HCEC 1CT (cell line): ENCODE data around the gene RELT.

Experiments used
- DNase-seq: peaks from one replicate; pipeline ENCODE4 v3.0.0-alpha.2; 2017

Gene RELT

GRCh38 chr11:73392108-73393010 is 16.2 kb downstream of the RELT start:
- DNase-seq = no peak

GRCh38 chr11:73393011-73393380 is 16.8 kb downstream of the RELT start:
- no peak for DNase-seq

DNA sequence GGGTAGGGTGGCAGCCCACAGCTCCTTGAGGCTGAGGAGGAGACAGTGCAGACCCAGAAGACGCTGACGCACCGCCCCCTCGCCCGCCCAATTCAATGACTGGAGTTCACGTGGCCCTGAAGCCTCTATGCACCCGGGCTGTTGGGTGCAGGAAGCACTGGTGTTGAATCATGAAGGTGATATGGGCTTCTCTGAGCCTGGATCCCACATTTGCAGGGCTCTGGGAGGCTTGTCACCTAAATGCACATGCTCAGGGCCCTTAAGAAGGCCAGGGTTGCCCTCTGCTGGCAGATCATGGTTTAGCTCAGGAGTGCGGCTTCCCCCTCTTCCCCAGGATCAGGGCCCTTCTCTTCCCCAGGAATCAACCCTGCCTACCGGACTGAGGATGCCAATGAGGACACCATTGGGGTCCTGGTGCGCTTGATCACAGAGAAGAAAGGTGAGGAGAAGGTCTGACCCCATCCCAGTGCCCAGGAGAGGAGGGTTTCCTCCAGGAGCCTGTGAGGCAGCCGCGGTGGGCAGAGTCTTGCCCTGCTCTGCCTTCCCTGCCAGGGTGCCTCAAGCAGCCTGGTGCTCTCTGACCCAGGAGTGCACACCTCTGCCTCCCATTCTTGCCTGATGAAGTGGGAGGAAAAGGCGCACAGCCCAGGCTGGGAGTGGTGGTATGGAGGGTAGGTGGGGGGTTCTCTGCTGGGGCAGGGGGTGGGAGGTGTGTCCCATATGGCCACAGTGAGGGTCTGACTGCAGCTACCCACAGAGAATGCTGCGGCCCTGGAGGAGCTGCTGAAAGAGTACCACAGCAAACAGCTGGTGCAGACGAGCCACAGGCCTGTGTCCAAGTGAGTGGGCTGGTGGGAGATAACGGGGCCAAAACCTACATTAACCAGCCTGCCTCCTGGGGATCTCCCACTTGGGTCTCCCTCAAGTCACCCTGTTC is 17.5 kb downstream of the RELT start:
- DNase-seq = peak; percentile 66

DNA sequence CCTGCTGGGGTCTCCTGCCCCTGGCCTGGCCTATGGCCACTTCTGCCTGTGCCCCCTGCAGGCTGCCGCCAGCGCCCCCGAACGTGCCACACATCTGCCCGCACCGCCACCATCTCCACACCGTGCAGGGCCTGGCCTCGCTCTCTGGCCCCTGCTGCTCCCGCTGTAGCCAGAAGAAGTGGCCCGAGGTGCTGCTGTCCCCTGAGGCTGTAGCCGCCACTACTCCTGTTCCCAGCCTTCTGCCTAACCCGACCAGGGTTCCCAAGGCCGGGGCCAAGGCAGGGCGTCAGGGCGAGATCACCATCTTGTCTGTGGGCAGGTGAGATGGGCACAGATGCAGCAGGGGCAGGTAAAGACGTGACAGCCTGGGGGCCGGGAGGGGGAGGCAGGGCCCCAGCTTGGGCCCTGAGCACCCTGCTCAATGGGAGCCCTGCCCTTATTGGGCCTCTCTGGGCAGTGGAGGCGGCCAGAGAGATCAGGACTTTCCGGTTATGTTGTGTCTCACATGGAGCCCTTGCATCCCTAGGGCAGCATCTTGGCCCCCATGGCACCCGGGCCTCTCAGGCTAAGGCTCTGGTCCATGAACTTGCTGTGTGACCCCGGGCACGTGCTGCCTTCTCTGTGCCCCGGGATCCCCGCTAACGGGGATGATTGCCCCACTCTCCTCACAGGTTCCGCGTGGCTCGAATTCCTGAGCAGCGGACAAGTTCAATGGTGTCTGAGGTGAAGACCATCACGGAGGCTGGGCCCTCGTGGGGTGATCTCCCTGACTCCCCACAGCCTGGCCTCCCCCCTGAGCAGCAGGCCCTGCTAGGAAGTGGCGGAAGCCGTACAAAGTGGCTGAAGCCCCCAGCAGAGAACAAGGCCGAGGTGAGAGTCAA is 18.5 kb downstream of the RELT start:
- DNase-seq = no peak

- DNase-seq = no peak
These were observed 19.4 kb downstream of the RELT start for GRCh38 chr11:73395297-73396208.

DNA sequence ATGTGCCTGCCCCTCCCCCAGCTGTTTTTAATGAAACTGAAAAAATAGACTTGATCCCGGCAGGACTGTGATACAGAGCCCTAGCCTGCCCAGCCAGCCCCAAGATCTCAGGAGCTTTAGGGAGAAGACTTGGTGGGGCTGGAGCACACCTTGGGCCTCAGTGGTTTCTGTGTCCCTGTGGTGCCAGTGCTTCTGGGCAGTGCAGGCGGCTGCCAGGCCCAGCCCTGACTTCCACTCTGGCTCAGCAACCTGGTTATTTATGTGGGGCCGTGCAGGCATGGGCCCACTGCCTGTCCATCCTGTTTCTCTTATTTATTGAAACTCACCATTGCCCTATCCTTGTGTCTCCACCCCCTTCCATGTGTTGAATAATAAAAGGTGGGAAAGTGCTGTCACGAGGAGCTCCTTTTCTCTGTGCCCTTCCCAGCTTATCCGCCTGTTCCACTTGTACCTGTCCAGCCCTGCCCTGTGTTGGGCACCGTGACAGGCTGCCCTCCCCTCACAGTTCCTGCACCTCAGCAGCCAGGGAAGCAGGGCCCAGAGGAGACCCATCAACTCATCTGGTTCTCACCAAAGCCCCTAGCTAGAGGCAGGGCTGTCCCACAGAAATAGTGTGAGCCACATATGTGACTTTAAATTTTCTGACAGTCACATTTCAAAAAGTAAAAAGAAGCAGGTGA is 20.2 kb downstream of the RELT start:
- no peak for DNase-seq

GRCh38 chr11:73396985-73397384 is 20.8 kb downstream of the RELT start:
- no peak for DNase-seq

- no peak for DNase-seq
These were observed 21.4 kb downstream of the RELT start for GRCh38 chr11:73397468-73398131.

GRCh38 chr11:73398132-73398526 is 21.9 kb downstream of the RELT start:
- DNase-seq = no peak

- DNase-seq = no peak
These were observed 22.5 kb downstream of the RELT start for GRCh38 chr11:73398721-73399120.

- DNase-seq = no peak
These were observed 23.0 kb downstream of the RELT start for GRCh38 chr11:73399159-73399590.

DNA sequence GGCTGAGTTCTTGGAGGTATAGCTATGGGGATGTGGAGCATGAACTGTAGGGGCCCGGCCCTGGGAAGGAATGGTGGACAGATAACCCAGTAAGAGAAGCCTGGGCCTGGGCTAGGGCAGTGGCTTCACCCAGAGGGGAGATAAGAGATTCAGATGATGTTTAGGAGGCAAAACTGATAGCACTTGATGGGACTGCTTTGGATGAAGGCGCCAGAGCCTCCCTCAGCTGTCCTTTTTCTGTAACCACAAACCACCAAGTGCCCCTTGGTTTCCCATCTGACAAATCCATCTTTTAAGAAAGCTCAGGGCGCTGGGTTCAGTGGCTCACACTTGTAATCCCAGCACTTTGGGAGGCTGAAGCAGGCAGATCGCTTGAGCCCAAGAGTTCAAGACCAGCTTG is 23.4 kb downstream of the RELT start:
- no peak for DNase-seq

DNA sequence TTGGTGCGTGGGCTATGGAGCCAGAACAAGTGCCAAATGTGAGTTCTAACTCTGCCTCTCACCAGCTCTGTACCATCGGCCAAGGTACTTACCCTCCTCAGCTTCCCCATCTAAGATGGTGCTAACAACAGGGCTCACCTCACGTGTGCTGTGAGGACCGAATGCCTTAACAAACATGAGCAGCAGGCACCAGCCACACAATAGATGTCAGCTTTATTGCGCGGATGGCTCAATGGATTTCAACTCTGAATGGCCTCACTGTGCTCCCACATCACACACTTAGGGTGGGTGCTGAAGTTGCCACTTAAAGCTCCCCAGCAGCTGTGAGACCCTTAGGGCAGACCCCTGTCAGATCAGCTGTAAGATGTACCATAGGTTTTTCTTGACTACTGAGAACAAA is 24.1 kb downstream of the RELT start:
- no peak for DNase-seq

- DNase-seq = no peak
These were observed 25.2 kb downstream of the RELT start for GRCh38 chr11:73401217-73401923.

DNA sequence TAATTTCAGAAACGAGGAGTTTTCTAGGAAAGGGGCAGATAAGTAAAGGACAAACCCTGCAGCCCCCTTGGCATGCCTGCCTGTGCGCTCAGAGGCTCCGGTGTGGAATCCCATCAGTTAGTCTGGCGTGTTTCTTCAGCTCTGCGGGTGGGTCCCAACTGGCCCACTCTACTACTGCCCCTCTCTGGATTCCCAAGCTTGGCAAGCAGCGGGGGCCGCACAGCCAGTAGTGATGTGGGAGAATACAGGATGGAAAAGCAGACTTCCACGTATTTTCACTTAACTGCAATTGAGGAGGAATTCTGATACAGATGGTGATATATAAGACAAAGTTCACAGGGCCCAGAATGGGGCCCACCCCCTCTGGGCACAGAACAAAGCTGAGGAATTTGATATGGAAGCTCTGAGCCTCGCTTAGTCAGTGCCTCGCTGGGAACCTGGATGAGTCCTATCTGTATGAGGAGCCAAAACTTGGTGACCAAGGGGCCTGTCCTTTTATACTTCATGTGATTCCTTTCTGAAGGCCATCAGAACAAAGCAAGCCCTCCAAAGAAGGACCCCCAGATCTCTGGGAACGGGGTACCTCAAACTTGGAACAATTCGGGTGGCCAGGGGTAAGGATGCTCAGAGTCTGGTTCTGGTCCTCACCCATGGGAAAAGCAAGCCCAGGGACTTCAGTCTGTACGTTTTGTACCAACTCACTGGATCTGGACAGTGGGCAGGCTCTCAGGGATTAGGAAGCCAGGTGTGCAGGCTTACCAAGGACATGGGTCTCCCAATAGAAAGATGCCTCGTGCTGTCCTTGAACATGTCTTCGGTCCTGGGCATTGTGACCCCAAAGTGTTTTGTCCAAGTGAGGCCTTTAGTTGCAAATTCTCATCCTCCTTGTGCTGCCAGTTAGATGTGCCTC is 26.0 kb downstream of the RELT start:
- no peak for DNase-seq

- no peak for DNase-seq
These were observed 26.6 kb downstream of the RELT start for GRCh38 chr11:73402834-73403185.

GRCh38 chr11:73403541-73403940 is 27.3 kb downstream of the RELT start:
- no peak for DNase-seq

GRCh38 chr11:73404048-73404447 is 27.8 kb downstream of the RELT start:
- DNase-seq = peak; percentile 55
